Glomerular visceral epithelial cell (primary cell): ENCODE data around the gene CCNL2.
A peak's percentile ranks its signal among the peaks of the same experiment; 100 is the strongest.
"Not testable (repeated sequence)": the region's sequence is repeated elsewhere in the genome, so short reads cannot be mapped to it uniquely, and the experiment has no call there.

Experiments
- DNase-seq: peaks from one replicate; pipeline ENCODE4 v3.0.0-alpha.2; 2016; ENCODE audit errors: extremely low spot score

Gene CCNL2

GRCh38 chr1:1419813-1420653 lies 20.9 kb upstream of the CCNL2 start:
- no peak for DNase-seq

- DNase-seq: no peak
Observed at GRCh38 chr1:1419363-1419812, 20.3 kb upstream of the CCNL2 start.

- DNase-seq: no peak
Observed at GRCh38 chr1:1418464-1419362, 19.6 kb upstream of the CCNL2 start.

GRCh38 chr1:1417825-1418463 lies 18.8 kb upstream of the CCNL2 start:
- not testable (repeated sequence) for DNase-seq

GRCh38 chr1:1417396-1417795 lies 18.3 kb upstream of the CCNL2 start:
- not testable (repeated sequence) for DNase-seq

GRCh38 chr1:1415751-1416150 lies 16.6 kb upstream of the CCNL2 start:
- DNase-seq: no peak

GRCh38 chr1:1412311-1412902 lies 13.3 kb upstream of the CCNL2 start:
- not testable (repeated sequence) for DNase-seq

- no peak for DNase-seq
Observed at GRCh38 chr1:1411626-1412025, 12.5 kb upstream of the CCNL2 start.

- not testable (repeated sequence) for DNase-seq
Observed at GRCh38 chr1:1410238-1410637, 11.1 kb upstream of the CCNL2 start.

- peak; percentile 48 for DNase-seq
Observed at GRCh38 chr1:1407636-1408318, 8.6 kb upstream of the CCNL2 start.

GRCh38 chr1:1406821-1407635 lies 7.9 kb upstream of the CCNL2 start, which contains the start of gene MRPL20:
TSS of gene MRPL20 (minus strand) at chr1:1407293. CDS start at chr1:1407217, 76 bp downstream.
- DNase-seq: peak; percentile 87

GRCh38 chr1:1406101-1406820 lies 7.1 kb upstream of the CCNL2 start:
- no peak for DNase-seq

- no peak for DNase-seq
Observed at GRCh38 chr1:1403653-1404052, 4.5 kb upstream of the CCNL2 start.

- not testable (repeated sequence) for DNase-seq
Observed at GRCh38 chr1:1402901-1403392, 3.8 kb upstream of the CCNL2 start.

GRCh38 chr1:1402072-1402900 lies 3.2 kb upstream of the CCNL2 start:
- peak; percentile 45 for DNase-seq

GRCh38 chr1:1401457-1402010 lies 2.4 kb upstream of the CCNL2 start:
- DNase-seq: no peak

- DNase-seq: no peak
Observed at GRCh38 chr1:1400576-1401456, 1.7 kb upstream of the CCNL2 start.
